ENCODE results near the gene TMEM272. TPM values are rescaled to one million over a fixed set of nuclear protein-coding genes. Genes with fewer than 3 reads are reported as not detected.

Gene TMEM272
- total RNA-seq, 1 donor: not detected

DNA sequence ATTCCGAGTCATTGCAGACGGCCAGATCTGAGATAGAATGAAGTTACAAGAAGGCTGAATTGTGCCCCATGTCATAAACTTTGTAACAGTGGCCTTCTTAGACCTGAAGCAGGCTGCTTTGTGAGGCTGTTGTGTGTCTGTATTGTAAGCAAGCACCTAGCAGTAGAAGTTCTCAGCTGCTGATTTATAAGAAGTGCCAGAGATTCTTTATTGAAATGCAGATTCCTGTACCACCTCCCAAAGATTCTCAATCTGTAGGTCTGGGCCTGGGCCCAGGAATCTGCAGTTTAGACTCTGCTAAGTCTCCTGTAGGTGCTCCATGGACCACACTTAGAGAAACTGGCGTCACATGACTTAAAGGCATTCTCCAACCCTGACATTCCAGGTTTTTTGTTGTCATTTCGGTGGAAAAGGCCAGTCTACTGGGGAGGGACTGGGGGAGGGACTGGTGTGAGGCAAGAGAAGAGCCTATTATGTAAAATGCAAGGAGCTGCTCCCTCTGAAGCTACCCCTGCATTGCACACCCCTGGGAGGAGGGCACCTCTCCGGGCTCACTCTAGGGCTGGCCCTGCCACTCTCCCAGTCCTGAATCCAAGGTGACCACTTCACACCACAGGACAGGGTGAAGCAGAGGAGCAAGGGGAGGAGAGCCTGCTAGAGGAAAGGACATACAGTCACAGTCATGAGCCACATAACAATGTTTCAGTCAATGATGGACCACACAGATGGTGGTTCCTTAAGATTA is 769 bp upstream of the TMEM272 start:
- no peak for DNase-seq (ENCODE audit: low read depth)
- TF ChIP-seq, protein P1, sequence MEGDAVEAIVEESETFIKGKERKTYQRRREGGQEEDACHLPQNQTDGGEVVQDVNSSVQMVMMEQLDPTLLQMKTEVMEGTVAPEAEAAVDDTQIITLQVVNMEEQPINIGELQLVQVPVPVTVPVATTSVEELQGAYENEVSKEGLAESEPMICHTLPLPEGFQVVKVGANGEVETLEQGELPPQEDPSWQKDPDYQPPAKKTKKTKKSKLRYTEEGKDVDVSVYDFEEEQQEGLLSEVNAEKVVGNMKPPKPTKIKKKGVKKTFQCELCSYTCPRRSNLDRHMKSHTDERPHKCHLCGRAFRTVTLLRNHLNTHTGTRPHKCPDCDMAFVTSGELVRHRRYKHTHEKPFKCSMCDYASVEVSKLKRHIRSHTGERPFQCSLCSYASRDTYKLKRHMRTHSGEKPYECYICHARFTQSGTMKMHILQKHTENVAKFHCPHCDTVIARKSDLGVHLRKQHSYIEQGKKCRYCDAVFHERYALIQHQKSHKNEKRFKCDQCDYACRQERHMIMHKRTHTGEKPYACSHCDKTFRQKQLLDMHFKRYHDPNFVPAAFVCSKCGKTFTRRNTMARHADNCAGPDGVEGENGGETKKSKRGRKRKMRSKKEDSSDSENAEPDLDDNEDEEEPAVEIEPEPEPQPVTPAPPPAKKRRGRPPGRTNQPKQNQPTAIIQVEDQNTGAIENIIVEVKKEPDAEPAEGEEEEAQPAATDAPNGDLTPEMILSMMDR (IDR thresholded peaks at IDR 0.05; ENCODE audit: insufficient read depth, low read length): no peak
- no peak overlapping the region for H3K4me3 ChIP-seq (ENCODE audit: low read depth, low read length)

- TF ChIP-seq, protein P1 (IDR thresholded peaks at IDR 0.05; ENCODE audit: insufficient read depth, low read length): no peak
- H3K4me3 ChIP-seq (ENCODE audit: low read depth, low read length): no peak overlapping the region
- no peak for DNase-seq (ENCODE audit: low read depth)
These were observed 1.4 kb downstream of the TMEM272 start for GRCh38 chr13:51843529-51843928.

DNA sequence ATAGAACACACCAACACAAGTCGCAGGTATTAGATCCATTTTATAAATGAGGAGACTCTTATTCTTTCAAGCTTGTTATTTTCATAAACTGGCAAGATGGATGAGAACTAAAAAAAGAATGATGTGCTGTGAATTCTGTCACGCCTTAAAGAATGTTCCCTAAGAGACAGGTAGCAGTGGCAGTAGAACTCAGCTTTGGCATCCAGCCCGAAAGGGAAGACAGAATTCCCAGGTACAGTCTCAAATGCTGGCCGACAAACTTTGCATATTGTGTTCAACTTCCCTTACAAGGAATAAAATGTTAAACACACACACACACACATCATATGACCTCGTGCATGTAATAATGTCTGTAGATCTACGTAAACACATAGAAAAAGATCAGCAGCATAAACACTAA is 3.2 kb downstream of the TMEM272 start:
- DNase-seq (ENCODE audit: low read depth): no peak
- H3K4me3 ChIP-seq (ENCODE audit: low read depth, low read length): no peak overlapping the region
- TF ChIP-seq, protein P1 (IDR thresholded peaks at IDR 0.05; ENCODE audit: insufficient read depth, low read length): no peak

DNA sequence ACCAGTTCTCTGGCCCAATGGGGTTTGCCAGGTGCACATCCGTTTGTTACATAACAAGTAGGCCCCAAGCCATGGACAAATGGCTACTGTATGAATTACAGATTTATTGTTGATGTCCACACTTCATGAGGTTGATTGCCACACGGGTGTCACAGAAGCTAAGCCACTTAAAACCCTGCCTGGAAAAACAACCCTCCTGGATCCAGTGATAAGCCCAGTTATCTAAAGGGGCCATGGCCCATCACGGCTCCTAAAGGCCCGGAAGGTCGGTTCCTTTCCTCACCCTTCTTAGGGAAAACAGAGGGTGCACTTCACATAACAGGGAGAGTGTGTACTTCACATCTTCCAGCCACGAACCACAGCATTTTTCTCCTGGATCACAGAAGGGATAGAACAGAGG is 4.1 kb downstream of the TMEM272 start:
- H3K4me3 ChIP-seq (ENCODE audit: low read depth, low read length): no peak overlapping the region
- no peak for DNase-seq (ENCODE audit: low read depth)
- TF ChIP-seq, protein P1 (IDR thresholded peaks at IDR 0.05; ENCODE audit: insufficient read depth, low read length): no peak

DNA sequence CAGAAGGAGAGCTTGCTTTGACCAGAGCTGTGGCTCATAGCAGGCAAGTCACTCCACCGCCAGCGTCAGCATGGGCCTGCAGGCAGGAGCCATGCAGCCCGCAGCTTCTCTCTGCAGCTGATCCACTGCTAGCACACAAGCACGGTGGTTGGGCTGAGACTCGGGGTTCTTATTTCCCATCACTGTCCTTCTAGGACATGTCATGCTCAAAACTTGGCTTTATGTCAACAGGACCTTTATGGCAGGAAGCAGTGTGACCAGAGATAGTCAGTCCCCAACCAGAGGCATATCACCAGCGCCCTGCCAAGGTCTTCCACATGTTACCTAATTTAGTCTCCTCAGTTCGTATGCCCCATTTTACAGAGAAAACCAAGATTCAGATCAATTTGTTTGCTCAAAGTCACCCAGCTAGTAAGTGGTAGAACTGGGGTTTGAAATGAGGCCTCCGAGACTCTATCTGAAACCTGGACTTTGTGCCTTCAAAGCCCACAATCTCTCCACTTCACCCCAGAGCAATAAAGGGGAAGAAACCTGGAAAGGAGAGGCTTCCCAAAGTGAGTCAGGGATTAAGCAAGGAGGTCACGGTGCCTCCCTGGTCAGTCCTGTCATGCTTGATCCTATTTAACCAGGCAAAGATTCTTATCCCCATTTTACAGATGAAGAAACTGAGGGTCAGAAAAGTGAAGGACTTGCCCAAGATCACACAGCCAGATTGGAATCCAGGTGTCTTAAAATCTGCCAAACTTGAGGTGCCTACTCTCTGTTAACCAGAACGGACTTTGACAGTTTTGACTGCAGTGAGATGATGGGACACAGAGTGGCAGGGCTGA is 5.1 kb downstream of the TMEM272 start:
- DNase-seq (ENCODE audit: low read depth): no peak
- TF ChIP-seq, protein P1 (IDR thresholded peaks at IDR 0.05; ENCODE audit: insufficient read depth, low read length): no peak
- no peak overlapping the region for H3K4me3 ChIP-seq (ENCODE audit: low read depth, low read length)

GRCh38 chr13:51838240-51838846 is 6.6 kb downstream of the TMEM272 start:
- TF ChIP-seq, protein P1 (IDR thresholded peaks at IDR 0.05; ENCODE audit: insufficient read depth, low read length): no peak
- DNase-seq (ENCODE audit: low read depth): peak; percentile 65
- no peak overlapping the region for H3K4me3 ChIP-seq (ENCODE audit: low read depth, low read length)
